IMR-90 (cell line): ENCODE measurements around the gene PCDH1.

Experiments
- BHLHE40 ChIP-seq: fragments of 150-350 bp; IDR thresholded peaks from 2 replicates; pipeline ENCODE4 v1.6.1; 2016; ENCODE audit warnings: mild to moderate bottlenecking, low read depth, low read length
- CEBPB ChIP-seq: IDR thresholded peaks from 2 replicates; pipeline ENCODE4 v1.6.1; 2012; ENCODE audit warnings: low read depth, low read length, improper control_type of control experiment
- CHD1 ChIP-seq: IDR thresholded peaks from 2 replicates; pipeline ENCODE4 v1.6.1; 2012; ENCODE audit warnings: low read depth, low read length, improper control_type of control experiment
- CTCF ChIP-seq: conservative IDR thresholded peaks from 2 replicates; pipeline ENCODE4 v1.5.1; 2012; ENCODE audit warnings: mild to moderate bottlenecking, low read depth, low read length, improper control_type of control experiment
- ELK1 ChIP-seq: fragments of 150-350 bp; IDR thresholded peaks from 2 replicates; pipeline ENCODE4 v1.6.1; 2016; ENCODE audit warnings: low read depth, mild to moderate bottlenecking, low read length, moderate library complexity, borderline replicate concordance
- MAFK ChIP-seq: IDR thresholded peaks from 2 replicates; pipeline ENCODE4 v1.6.1; 2012; ENCODE audit warnings: low read depth, low read length, improper control_type of control experiment
- POLR2A ChIP-seq: IDR thresholded peaks from 2 replicates; pipeline ENCODE4 v1.6.1; 2012; ENCODE audit warnings: mild to moderate bottlenecking, low read depth, low read length
- RAD21 ChIP-seq: IDR thresholded peaks from 2 replicates; pipeline ENCODE4 v1.6.1; 2012; ENCODE audit warnings: low read length, improper control_type of control experiment
- RCOR1 ChIP-seq: IDR thresholded peaks from 2 replicates; pipeline ENCODE4 v1.6.1; 2012; ENCODE audit warnings: mild to moderate bottlenecking, low read length, improper control_type of control experiment; ENCODE audit not compliant: insufficient replicate concordance
- RFX5 ChIP-seq: IDR thresholded peaks from 2 replicates; pipeline ENCODE4 v1.8.0; 2012; ENCODE audit warnings: low read depth, mild to moderate bottlenecking, low read length, moderate library complexity
- SMC3 ChIP-seq: fragments of 150-350 bp; IDR thresholded peaks from 2 replicates; pipeline ENCODE4 v1.6.1; 2016; ENCODE audit warnings: low read depth, mild to moderate bottlenecking, antibody characterized with exemption, low read length, moderate library complexity
- TF ChIP-seq, protein P1 (sequence below): fragments of 150-350 bp; IDR thresholded peaks from 2 replicates; pipeline ENCODE4 v1.6.1; 2017; ENCODE audit warnings: mild to moderate bottlenecking, antibody characterized with exemption, low read length, low read depth

DNA sequence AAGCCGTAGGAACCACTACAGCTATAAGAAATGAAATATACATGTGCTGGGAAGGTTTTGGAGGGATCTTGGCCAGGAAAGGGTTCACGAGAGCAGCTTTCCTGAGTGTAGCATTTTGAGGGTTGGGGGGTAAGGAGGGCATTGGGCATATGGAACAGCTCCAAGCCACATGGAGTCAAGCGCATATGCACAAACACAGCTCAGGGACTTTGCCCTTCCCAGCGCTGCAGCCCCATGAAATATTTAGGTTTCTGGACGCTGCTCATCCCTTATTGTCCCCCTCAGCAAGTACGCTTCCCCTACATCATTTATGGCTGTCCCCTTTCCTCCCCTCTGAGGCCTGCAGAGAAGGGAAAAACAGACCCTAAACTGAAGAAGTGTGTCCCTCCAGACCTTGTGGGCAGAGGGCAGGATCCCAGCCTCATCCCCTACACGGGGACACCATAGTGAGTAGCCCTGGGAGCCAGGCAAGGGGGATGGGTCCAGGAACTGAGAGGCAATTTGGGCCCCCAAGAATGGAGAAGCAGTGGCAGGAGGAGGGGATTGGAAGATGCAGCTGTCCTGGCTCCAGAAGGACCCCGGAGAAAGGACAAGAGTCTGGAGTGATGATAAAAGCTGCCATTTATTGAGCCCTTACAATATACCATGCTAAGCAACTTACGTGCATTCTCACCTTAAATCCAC is 33.7 kb downstream of the PCDH1 start:
- TF ChIP-seq RAD21 (no peak), CHD1 (no peak), CTCF (no peak), RCOR1 (no peak), POLR2A (no peak), BHLHE40 (no peak), CEBPB (no peak), MAFK (no peak), RFX5 (no peak), ELK1 (no peak), SMC3 (no peak)
- TF ChIP-seq, protein P1, sequence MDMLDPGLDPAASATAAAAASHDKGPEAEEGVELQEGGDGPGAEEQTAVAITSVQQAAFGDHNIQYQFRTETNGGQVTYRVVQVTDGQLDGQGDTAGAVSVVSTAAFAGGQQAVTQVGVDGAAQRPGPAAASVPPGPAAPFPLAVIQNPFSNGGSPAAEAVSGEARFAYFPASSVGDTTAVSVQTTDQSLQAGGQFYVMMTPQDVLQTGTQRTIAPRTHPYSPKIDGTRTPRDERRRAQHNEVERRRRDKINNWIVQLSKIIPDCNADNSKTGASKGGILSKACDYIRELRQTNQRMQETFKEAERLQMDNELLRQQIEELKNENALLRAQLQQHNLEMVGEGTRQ, result no peak
